Ascending aorta (tissue), 2 donors: Measurements from ENCODE around the gene RAB5B. TPM values are rescaled to one million over a fixed set of nuclear protein-coding genes. Genes with fewer than 3 reads are reported as not detected.

ENCODE experiments used
- DNase-seq, 2 donors: peaks; one replicate each; pipeline ENCODE4 v3.0.0-alpha.2; 2019; ENCODE audit warnings: low spot score in 2 of 2
- H3K27ac ChIP-seq, 2 donors: fragments of 200-600 bp; sonication (generic); one replicate each; pipeline ENCODE4 v1.5.1; 2016 to 2017; ENCODE audit warnings: mild to moderate bottlenecking in 1 of 2
- H3K27me3 ChIP-seq: fragments of 200-600 bp; sonication (generic); one replicate; pipeline ENCODE4 v1.5.1; 2017
- H3K36me3 ChIP-seq, 2 donors: fragments of 200-600 bp; sonication (generic); one replicate each; pipeline ENCODE4 v1.5.1; 2016
- H3K4me1 ChIP-seq, 2 donors: fragments of 200-600 bp; sonication (generic); one replicate each; pipeline ENCODE4 v1.5.1; 2016 to 2017; ENCODE audit warnings: mild to moderate bottlenecking in 1 of 2
- H3K4me3 ChIP-seq, 2 donors: fragments of 200-600 bp; sonication (generic); one replicate each; pipeline ENCODE4 v1.5.1; 2016 to 2017; ENCODE audit warnings: mild to moderate bottlenecking in 1 of 2
- H3K9me3 ChIP-seq, 2 donors: fragments of 200-600 bp; sonication (generic); one replicate each; pipeline ENCODE4 v1.5.1; 2016
- CTCF ChIP-seq, 3 experiments: fragments of 200-600 bp in 2 of 3; fragments of 450-650 bp in 1 of 3; sonication (generic) in 2 of 3; IDR thresholded peaks; one replicate each; pipeline ENCODE4 v1.5.1; 2016 to 2019; ENCODE audit warnings: antibody characterized with exemption in 3 of 3, mild to moderate bottlenecking in 1 of 3, moderate library complexity in 1 of 3
- intact Hi-C: fragments of 100-400 bp; cut with DNase I; formaldehyde crosslinking; loops from one replicate; pipeline ENCODE4 v1.15.1; 2023
- total RNA-seq: library from RNA; depleted of rRNA; stranded (reverse); fragments of >200 nt; gene quantifications from one replicate; pipeline ENCODE4 v1.1.0, GENCODE V29; 2016

The RAB5B gene
- total RNA-seq, 1 donor from 2014 or later = 48.0 TPM

- no peaks in the 10 kb centered on the region for H3K9me3 ChIP-seq
Measured at GRCh38 chr12:55942577-55943136, 31.2 kb upstream of the RAB5B start.

GRCh38 chr12:55946553-55946952 lies 27.3 kb upstream of the RAB5B start:
- Histone ChIP-seq H3K4me3 (no peak overlapping the region), H3K9me3 (no peaks in the 10 kb centered on the region), H3K4me1 (no peaks in the 10 kb centered on the region), H3K36me3 (peaks cover 23 to 53% of the 10 kb centered on the region in 2 donors), H3K27ac (no peak overlapping the region), H3K27me3 (no peaks in the 10 kb centered on the region)
- intact Hi-C loops = no loop called here
- DNase-seq = no peak
- TF ChIP-seq CTCF (IDR thresholded peaks at IDR 0.05) = no peak

More at GRCh38 chr12:55942577-55943136, 31.2 kb upstream of the RAB5B start:
- Histone ChIP-seq H3K36me3 (peaks cover 30 to 61% of the 10 kb centered on the region in 2 donors), H3K4me3 (no peak overlapping the region), H3K4me1 (peaks cover 0 to 7% of the 10 kb centered on the region in 2 donors), H3K27ac (no peak overlapping the region), H3K27me3 (no peaks in the 10 kb centered on the region)
- no peak for DNase-seq
- intact Hi-C loops = no loop called here
- TF ChIP-seq CTCF (IDR thresholded peaks at IDR 0.05) = no peak

DNA sequence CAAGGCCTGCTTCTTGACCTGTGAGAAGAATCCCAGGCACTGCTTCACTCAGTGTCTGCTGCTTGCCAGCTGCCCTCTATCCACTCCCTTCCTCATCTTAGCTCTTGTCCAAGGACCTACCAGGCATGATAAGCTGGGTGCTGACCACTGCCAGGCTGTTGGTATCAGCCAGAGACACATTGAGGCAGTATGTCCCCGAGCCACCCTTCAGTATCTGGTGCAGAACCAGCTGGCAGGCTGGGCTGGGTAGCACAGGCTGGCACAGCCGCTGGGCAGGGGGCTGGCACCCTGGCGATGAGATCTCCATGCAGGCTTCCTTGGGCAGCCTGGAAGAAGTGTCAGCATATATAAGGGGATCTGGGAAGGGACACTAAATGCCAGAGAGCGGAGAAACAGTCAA lies 18.5 kb upstream of the RAB5B start:
- intact Hi-C loops = no loop called here
- Histone ChIP-seq H3K36me3 (peaks cover 25 to 36% of the 10 kb centered on the region in 2 donors), H3K27me3 (no peaks in the 10 kb centered on the region), H3K4me3 (no peak overlapping the region), H3K4me1 (no peaks in the 10 kb centered on the region), H3K27ac (no peak overlapping the region), H3K9me3 (no peaks in the 10 kb centered on the region)
- TF ChIP-seq CTCF (IDR thresholded peaks at IDR 0.05) = no peak
- no peak for DNase-seq

GRCh38 chr12:55955800-55956508 lies 17.9 kb upstream of the RAB5B start:
- intact Hi-C loops = no loop called here
- DNase-seq = no peak
- H3K4me3 ChIP-seq = no peak overlapping the region

DNA sequence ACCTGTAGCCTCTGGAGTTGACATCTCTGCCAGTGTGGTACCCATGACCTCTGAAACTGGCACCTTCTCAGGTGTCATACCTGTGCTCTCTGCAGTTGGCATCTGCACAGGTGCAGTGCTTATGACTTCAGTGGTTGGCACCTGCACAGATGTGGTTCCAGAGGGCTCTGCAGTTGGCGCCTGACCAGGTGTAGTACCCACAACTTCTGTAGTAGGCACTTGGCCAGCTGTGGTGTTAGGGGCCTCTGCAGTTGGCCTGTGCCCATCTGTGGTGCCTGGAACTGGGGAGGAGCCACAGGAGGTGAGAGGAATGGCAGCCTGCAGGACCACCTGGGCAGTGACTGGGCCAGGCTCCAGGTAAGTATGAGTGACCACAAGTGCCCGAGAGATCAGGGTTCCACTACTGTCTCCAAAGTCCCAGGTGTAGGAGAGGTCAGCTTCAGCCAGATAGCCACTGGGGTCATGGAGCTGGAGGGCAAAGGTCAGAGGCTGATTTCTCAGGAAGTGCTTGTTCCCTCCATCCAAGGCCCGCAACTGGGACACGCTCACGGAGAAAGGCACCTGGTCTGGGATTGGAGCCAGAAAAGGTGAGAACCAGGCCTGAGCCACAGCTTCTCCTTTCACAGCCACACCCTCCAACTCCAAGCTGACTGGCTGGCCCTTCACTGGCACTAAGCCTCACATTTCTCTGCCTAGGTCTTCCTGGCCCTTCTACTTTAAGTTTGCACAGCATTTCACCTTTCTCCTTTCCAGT lies 16.6 kb upstream of the RAB5B start:
- no peaks in the 10 kb centered on the region for H3K9me3 ChIP-seq

More at GRCh38 chr12:55955800-55956508, 17.9 kb upstream of the RAB5B start:
- Histone ChIP-seq H3K27ac (no peak overlapping the region), H3K36me3 (peaks cover 25 to 34% of the 10 kb centered on the region in 2 donors), H3K27me3 (no peaks in the 10 kb centered on the region), H3K4me1 (no peaks in the 10 kb centered on the region), H3K9me3 (no peaks in the 10 kb centered on the region)
- TF ChIP-seq CTCF (IDR thresholded peaks at IDR 0.05) = no peak

More for the DNA sequence above, 16.6 kb upstream of the RAB5B start:
- DNase-seq = no peak
- Histone ChIP-seq H3K27ac (no peak overlapping the region), H3K4me3 (no peak overlapping the region), H3K36me3 (peaks cover 13 to 20% of the 10 kb centered on the region in 2 donors), H3K4me1 (no peaks in the 10 kb centered on the region), H3K27me3 (no peaks in the 10 kb centered on the region)
- intact Hi-C loops = no loop called here
- no peak for TF ChIP-seq CTCF (IDR thresholded peaks at IDR 0.05)
